Testis (tissue), 3 donors: ENCODE data around the gene MPPED1. TPM values are rescaled to one million over a fixed set of nuclear protein-coding genes. Genes with fewer than 3 reads are reported as not detected.

Experiments
- DNase-seq: peaks from one replicate; pipeline ENCODE4 v3.0.0-alpha.2; 2019
- H3K27ac ChIP-seq, 2 donors: fragments of 200-600 bp; sonication (generic); one replicate each; pipeline ENCODE4 v1.5.1; 2019
- H3K27me3 ChIP-seq: fragments of 200-600 bp; sonication (generic); one replicate; pipeline ENCODE4 v1.5.1; 2019
- H3K36me3 ChIP-seq: fragments of 200-600 bp; sonication (generic); one replicate; pipeline ENCODE4 v1.5.1; 2017; ENCODE audit warnings: low read depth; ENCODE audit errors: missing control alignments
- H3K4me1 ChIP-seq: fragments of 200-600 bp; sonication (generic); one replicate; pipeline ENCODE4 v1.5.1; 2019
- H3K4me3 ChIP-seq, 2 donors: fragments of 200-600 bp; sonication (generic); one replicate each; pipeline ENCODE4 v1.5.1; 2017 to 2019
- H3K9me3 ChIP-seq: fragments of 200-600 bp; sonication (generic); one replicate; pipeline ENCODE4 v1.5.1; 2017
- CTCF ChIP-seq, 3 experiments: fragments of 450-650 bp in 2 of 3; fragments of 200-600 bp in 1 of 3; sonication (generic) in 1 of 3; IDR thresholded peaks; one replicate each; pipeline ENCODE4 v1.5.1; 2016 to 2019; ENCODE audit warnings: antibody characterized with exemption in 3 of 3, mild to moderate bottlenecking in 2 of 3, moderate library complexity in 1 of 3
- POLR2A ChIP-seq: fragments of 450-650 bp; IDR thresholded peaks from one replicate; pipeline ENCODE4 v1.6.1; 2017; ENCODE audit warnings: antibody characterized with exemption, mild to moderate bottlenecking, moderate library complexity
- WGBS, 2 donors: methylation state at CpG; one replicate each; pipeline ENCODE4 v1.1.5; 2018; 5-methylcytosine and 5-hydroxymethylcytosine counted together
- intact Hi-C: fragments of 100-400 bp; cut with DNase I; formaldehyde crosslinking; loops from one replicate; pipeline ENCODE4 v1.15.1; 2023; ENCODE audit warnings: low total_unique reads
- polyA plus RNA-seq: library from polyadenylated mRNA; stranded (reverse); fragments of 350-450 nt; fragmentation: Illumina TruSeq; extraction: RNeasy Lipid Tissue Mini Kit (QIAGEN cat#74804); gene quantifications from one replicate; pipeline ENCODE4 v1.2.3, GENCODE V29; 2014; ENCODE audit warnings: low read depth, low replicate concordance; ENCODE audit not compliant: insufficient read depth
- total RNA-seq, 2 donors: library from RNA; depleted of rRNA; stranded (reverse); fragments of >200 nt; gene quantifications; one replicate each; pipeline ENCODE4 v1.2.3, GENCODE V29; 2016

Gene MPPED1
- total and polyA plus RNA-seq, 3 donors from 2014 or later: 1.3 to 5.9 (median 4.1) TPM

- H3K36me3 ChIP-seq: no peaks in the 10 kb centered on the region
- no peak overlapping the region for H3K4me3 ChIP-seq
- no peaks in the 10 kb centered on the region for H3K9me3 ChIP-seq
- no peak for DNase-seq
- WGBS, 2 donors: 69 to 92% methylated on average over 2 to 3 of the region's 3 CpGs
- H3K27me3 ChIP-seq: no peaks in the 10 kb centered on the region
- no peak overlapping the region for H3K27ac ChIP-seq
- TF ChIP-seq POLR2A (no peak), CTCF (IDR thresholded peaks at IDR 0.05) (no peak)
- intact Hi-C loops: no loop called here
- no peaks in the 10 kb centered on the region for H3K4me1 ChIP-seq
Measured at GRCh38 chr22:43401661-43402060, 10.2 kb upstream of the MPPED1 start.

- no peak for DNase-seq
- intact Hi-C loops: no loop called here
- H3K4me3 ChIP-seq: no peak overlapping the region
- H3K27ac ChIP-seq: no peak overlapping the region
- H3K36me3 ChIP-seq: no peaks in the 10 kb centered on the region
- no peaks in the 10 kb centered on the region for H3K9me3 ChIP-seq
- H3K4me1 ChIP-seq: no peaks in the 10 kb centered on the region
- no peaks in the 10 kb centered on the region for H3K27me3 ChIP-seq
- TF ChIP-seq CTCF (IDR thresholded peaks at IDR 0.05) (no peak), POLR2A (no peak)
- 83 to 85% methylated on average over 1 of the region's 1 CpG for WGBS, 2 donors
Measured at GRCh38 chr22:43402128-43402527, 9.7 kb upstream of the MPPED1 start.

- no peak overlapping the region for H3K4me3 ChIP-seq
- no peaks in the 10 kb centered on the region for H3K27me3 ChIP-seq
- no peak for DNase-seq
- 81 to 88% methylated on average over 9 to 14 of the region's 15 CpGs for WGBS, 2 donors
- H3K36me3 ChIP-seq: no peaks in the 10 kb centered on the region
- no peaks in the 10 kb centered on the region for H3K9me3 ChIP-seq
- no peak overlapping the region for H3K27ac ChIP-seq
- TF ChIP-seq CTCF (IDR thresholded peaks at IDR 0.05): no peak
- no peak for TF ChIP-seq POLR2A
- no peaks in the 10 kb centered on the region for H3K4me1 ChIP-seq
- intact Hi-C loops: no loop called here
Measured at GRCh38 chr22:43404673-43405385, 7.0 kb upstream of the MPPED1 start.

- H3K36me3 ChIP-seq: no peaks in the 10 kb centered on the region
- TF ChIP-seq CTCF (IDR thresholded peaks at IDR 0.05) (no peak), POLR2A (no peak)
- H3K4me3 ChIP-seq: no peak overlapping the region
- no peak for DNase-seq
- WGBS, 2 donors: 78 to 86% methylated on average over 10 to 12 of the region's 12 CpGs
- no peaks in the 10 kb centered on the region for H3K27me3 ChIP-seq
- no peak overlapping the region for H3K27ac ChIP-seq
- H3K4me1 ChIP-seq: no peaks in the 10 kb centered on the region
- intact Hi-C loops: no loop called here
- no peaks in the 10 kb centered on the region for H3K9me3 ChIP-seq
Measured at GRCh38 chr22:43406186-43406790, 5.5 kb upstream of the MPPED1 start.

GRCh38 chr22:43407591-43407990 lies 4.2 kb upstream of the MPPED1 start:
- Histone ChIP-seq H3K36me3 (no peaks in the 10 kb centered on the region), H3K4me3 (no peak overlapping the region), H3K4me1 (peaks cover under 1% of the 10 kb centered on the region), H3K27ac (no peak overlapping the region), H3K9me3 (no peaks in the 10 kb centered on the region), H3K27me3 (no peaks in the 10 kb centered on the region)
- 80 to 82% methylated on average over 3 to 4 of the region's 4 CpGs for WGBS, 2 donors
- intact Hi-C loops: no loop called here
- no peak for DNase-seq
- TF ChIP-seq POLR2A (no peak), CTCF (IDR thresholded peaks at IDR 0.05) (no peak)
